Left renal pelvis (tissue), 4 donors: ENCODE data around the gene ATP1A2. TPM values are rescaled to one million over a fixed set of nuclear protein-coding genes. Genes with fewer than 3 reads are reported as not detected.

Source experiments
- DNase-seq, 4 donors: peaks; one replicate each; pipeline ENCODE4 v3.0.0-alpha.2; 2013; ENCODE audit warnings: low read depth in 4 of 4, low spot score in 3 of 4
- polyA plus RNA-seq, 4 donors: library from polyadenylated mRNA; unstranded; fragments of 120-200 nt; gene quantifications; one replicate each; pipeline ENCODE4 v1.2.1, GENCODE V29; 2013; ENCODE audit not compliant: insufficient read length in 4 of 4

The ATP1A2 gene
- polyA plus RNA-seq, 4 donors, result 5.0 to 5.7 (median 5.5) TPM

GRCh38 chr1:160168609-160169369 is 53.2 kb downstream of the ATP1A2 start:
- no peak for DNase-seq

GRCh38 chr1:160169553-160170399 is 54.2 kb downstream of the ATP1A2 start:
- DNase-seq, result no peak

- no peak for DNase-seq
Observed at GRCh38 chr1:160171354-160171753, 55.8 kb downstream of the ATP1A2 start.

- no peak for DNase-seq
Observed at GRCh38 chr1:160171980-160172379, 56.4 kb downstream of the ATP1A2 start.

GRCh38 chr1:160177231-160177630 is 61.7 kb downstream of the ATP1A2 start:
- DNase-seq, result no peak

- DNase-seq, result no peak
Observed at GRCh38 chr1:160177667-160178066, 62.1 kb downstream of the ATP1A2 start.

- DNase-seq, result no peak
Observed at GRCh38 chr1:160178731-160179130, 63.2 kb downstream of the ATP1A2 start.

- no peak for DNase-seq
Observed at GRCh38 chr1:160179336-160179735, 63.8 kb downstream of the ATP1A2 start.

- DNase-seq, result no peak
Observed at GRCh38 chr1:160186246-160186645, 70.7 kb downstream of the ATP1A2 start.

GRCh38 chr1:160186729-160187128 is 71.2 kb downstream of the ATP1A2 start:
- no peak for DNase-seq

- no peak for DNase-seq
Observed at GRCh38 chr1:160187407-160187806, 71.8 kb downstream of the ATP1A2 start.

- no peak for DNase-seq
Observed at GRCh38 chr1:160188341-160188740, 72.8 kb downstream of the ATP1A2 start.

- DNase-seq, result no peak
Observed at GRCh38 chr1:160189649-160190625, 74.4 kb downstream of the ATP1A2 start, which contains the start of gene CASQ1. Gene CASQ1, plus strand, starts transcription at chr1:160190575. Its CDS starts 177 bp downstream, at chr1:160190752.

- DNase-seq, result no peak
Observed at GRCh38 chr1:160191756-160192155, 76.2 kb downstream of the ATP1A2 start.

- no peak for DNase-seq
Observed at GRCh38 chr1:160192234-160192633, 76.7 kb downstream of the ATP1A2 start.

Other genes with a start within 250 kb of the ATP1A2 start
- 1 to 10 TPM in 3 of 4 donors, under 1 TPM in 1; 0.38 to 4.1 (median 2.8) TPM for gene CFAP45, start 215.6 kb upstream of the ATP1A2 start, polyA plus RNA-seq
- 100 to 1,000 TPM; 118 to 147 (median 142) TPM for gene TAGLN2, start 190.3 kb upstream of the ATP1A2 start, polyA plus RNA-seq
- gene IGSF9, start 170.1 kb upstream of the ATP1A2 start, polyA plus RNA-seq, result 10 to 100 TPM in 3 of 4 donors, 1 to 10 TPM in 1; 8.1 to 25.4 (median 13.2) TPM
- not detected for gene SLAMF9, start 161.5 kb upstream of the ATP1A2 start, polyA plus RNA-seq
- 10 to 100 TPM in 3 of 4 donors, 1 to 10 TPM in 1; 8.5 to 13.9 (median 13.2) TPM for gene PIGM, start 83.8 kb upstream of the ATP1A2 start, polyA plus RNA-seq
- 10 to 100 TPM in 3 of 4 donors, 1 to 10 TPM in 1; 1.0 to 29.7 (median 25.0) TPM for gene KCNJ10, start 45.6 kb upstream of the ATP1A2 start, polyA plus RNA-seq
- under 1 TPM; 0.11 to 0.29 (median 0.15) TPM for gene KCNJ9, start 34.2 kb upstream of the ATP1A2 start, polyA plus RNA-seq
- 10 to 100 TPM; 18.3 to 40.3 (median 28.7) TPM for gene IGSF8, start 17.1 kb upstream of the ATP1A2 start, polyA plus RNA-seq
- gene ATP1A4, start 35.8 kb downstream of the ATP1A2 start, polyA plus RNA-seq, result 1 to 10 TPM in 1 of 4 donors, under 1 TPM in 2, not detected in 1; 0.12 to 1.6 (median 0.37) TPM
- gene CASQ1, start 74.8 kb downstream of the ATP1A2 start, polyA plus RNA-seq, result under 1 TPM; 0.17 to 0.68 (median 0.34) TPM
- 100 to 1,000 TPM in 3 of 4 donors, 10 to 100 TPM in 1; 91.6 to 142 (median 122) TPM for gene PEA15, start 89.6 kb downstream of the ATP1A2 start, polyA plus RNA-seq
- 100 to 1,000 TPM; 133 to 272 (median 213) TPM for gene DCAF8, start 146.8 kb downstream of the ATP1A2 start, polyA plus RNA-seq
- gene PEX19, start 169.4 kb downstream of the ATP1A2 start, polyA plus RNA-seq, result 10 to 100 TPM; 63.4 to 90.0 (median 85.5) TPM
- gene COPA, start 227.5 kb downstream of the ATP1A2 start, polyA plus RNA-seq, result 100 to 1,000 TPM; 143 to 177 (median 162) TPM
- 100 to 1,000 TPM; 116 to 173 (median 147) TPM for gene NCSTN, start 227.6 kb downstream of the ATP1A2 start, polyA plus RNA-seq